Measurements from ENCODE around the gene CCDC127. TPM values are rescaled to one million over a fixed set of nuclear protein-coding genes. Genes with fewer than 3 reads are reported as not detected.
"Not testable (repeated sequence)": the region's sequence is repeated elsewhere in the genome, so short reads cannot be mapped to it uniquely, and the experiment has no call there.

The CCDC127 gene
- total RNA-seq, 1 donor from 2014 or later = 2.9 TPM

- DNase-seq (ENCODE audit: low read depth) = no peak
- Histone ChIP-seq H3K36me3 (ENCODE audit: control insufficient read depth, insufficient read depth, low read length) (peaks cover 7% of the 10 kb centered on the region), H3K4me3 (ENCODE audit: low read depth, low read length) (no peak overlapping the region), H3K27me3 (ENCODE audit: control insufficient read depth, insufficient read depth, low read length) (no peaks in the 10 kb centered on the region)
- no peak for FAIRE-seq
- no peak for TF ChIP-seq CTCF (IDR thresholded peaks at IDR 0.05; ENCODE audit: insufficient read depth, low read length, severe bottlenecking)
These were observed 16.5 kb upstream of the CCDC127 start for GRCh38 chr5:234450-234849.

- not testable (repeated sequence) for FAIRE-seq; H3K27me3 ChIP-seq (ENCODE audit: control insufficient read depth, insufficient read depth, low read length); H3K4me3 ChIP-seq (ENCODE audit: low read depth, low read length); DNase-seq (ENCODE audit: low read depth)
- H3K36me3 ChIP-seq (ENCODE audit: control insufficient read depth, insufficient read depth, low read length) = peaks cover 10% of the 10 kb centered on the region
These were observed 15.5 kb upstream of the CCDC127 start for GRCh38 chr5:233426-233825.

GRCh38 chr5:231661-232060 is 13.7 kb upstream of the CCDC127 start:
- H3K4me3 ChIP-seq (ENCODE audit: low read depth, low read length) = no peak overlapping the region

GRCh38 chr5:230711-231110 is 12.8 kb upstream of the CCDC127 start:
- Histone ChIP-seq H3K27me3 (ENCODE audit: control insufficient read depth, insufficient read depth, low read length) (no peaks in the 10 kb centered on the region), H3K4me3 (ENCODE audit: low read depth, low read length) (no peak overlapping the region), H3K36me3 (ENCODE audit: control insufficient read depth, insufficient read depth, low read length) (peaks cover 20% of the 10 kb centered on the region)
- FAIRE-seq = no peak
- no peak for TF ChIP-seq CTCF (IDR thresholded peaks at IDR 0.05; ENCODE audit: insufficient read depth, low read length, severe bottlenecking)
- no peak for DNase-seq (ENCODE audit: low read depth)

More at GRCh38 chr5:231661-232060, 13.7 kb upstream of the CCDC127 start:
- Histone ChIP-seq H3K36me3 (ENCODE audit: control insufficient read depth, insufficient read depth, low read length) (peaks cover 15% of the 10 kb centered on the region), H3K27me3 (ENCODE audit: control insufficient read depth, insufficient read depth, low read length) (no peaks in the 10 kb centered on the region)
- DNase-seq (ENCODE audit: low read depth) = no peak
- FAIRE-seq = no peak
- TF ChIP-seq CTCF (IDR thresholded peaks at IDR 0.05; ENCODE audit: insufficient read depth, low read length, severe bottlenecking) = no peak

GRCh38 chr5:228886-229285 is 10.9 kb upstream of the CCDC127 start:
- Histone ChIP-seq H3K36me3 (ENCODE audit: control insufficient read depth, insufficient read depth, low read length) (peaks cover 30% of the 10 kb centered on the region), H3K4me3 (ENCODE audit: low read depth, low read length) (no peak overlapping the region), H3K27me3 (ENCODE audit: control insufficient read depth, insufficient read depth, low read length) (no peaks in the 10 kb centered on the region)
- FAIRE-seq = no peak
- no peak for TF ChIP-seq CTCF (IDR thresholded peaks at IDR 0.05; ENCODE audit: insufficient read depth, low read length, severe bottlenecking)
- no peak for DNase-seq (ENCODE audit: low read depth)

GRCh38 chr5:227375-227774 is 9.4 kb upstream of the CCDC127 start:
- H3K36me3 ChIP-seq (ENCODE audit: control insufficient read depth, insufficient read depth, low read length) = peaks cover 27% of the 10 kb centered on the region
- FAIRE-seq; DNase-seq (ENCODE audit: low read depth); H3K4me3 ChIP-seq (ENCODE audit: low read depth, low read length); H3K27me3 ChIP-seq (ENCODE audit: control insufficient read depth, insufficient read depth, low read length): not testable (repeated sequence)

- Histone ChIP-seq H3K27me3 (ENCODE audit: control insufficient read depth, insufficient read depth, low read length) (no peaks in the 10 kb centered on the region), H3K4me3 (ENCODE audit: low read depth, low read length) (no peak overlapping the region), H3K36me3 (ENCODE audit: control insufficient read depth, insufficient read depth, low read length) (peaks cover 23% of the 10 kb centered on the region)
- DNase-seq (ENCODE audit: low read depth) (no peak), FAIRE-seq (no peak)
- no peak for TF ChIP-seq CTCF (IDR thresholded peaks at IDR 0.05; ENCODE audit: insufficient read depth, low read length, severe bottlenecking)
These were observed 7.4 kb upstream of the CCDC127 start for GRCh38 chr5:225334-225733.
